T47D (cell line): ENCODE results near the gene SAP130.
"Not testable (repeated sequence)": the region's sequence is repeated elsewhere in the genome, so short reads cannot be mapped to it uniquely, and the experiment has no call there.

Experiments
- DNase-seq, 2 experiments: peaks; one replicate each; pipeline versions ENCODE4 v3.0.0 to v3.0.0-alpha.2; 2011 to 2012; ENCODE audit warnings: low read depth in 1 of 2, low spot score in 1 of 2
- JUND ChIP-seq: IDR thresholded peaks from 2 replicates; pipeline ENCODE4 v1.6.1; 2012; ENCODE audit warnings: low read depth
- in situ Hi-C: cut with HindIII; loops from 2 replicates; pipeline ENCODE4 v1.10.0; 2016; ENCODE audit warnings: low sequenced_read_pairs, low pct_unique_long_range_greater_than_20kb

The SAP130 gene

GRCh38 chr2:127932199-127932876 is 95.5 kb downstream of the SAP130 start:
- TF ChIP-seq JUND: no peak
- in situ Hi-C loops: no loop called here
- peak in 1 of 2 experiments; percentile 8 for DNase-seq

GRCh38 chr2:127929449-127929848 is 98.4 kb downstream of the SAP130 start:
- no peak for TF ChIP-seq JUND
- DNase-seq: no peak
- in situ Hi-C loops: no loop called here

- in situ Hi-C loops: no loop called here
Measured at GRCh38 chr2:127927384-127927783, 100.5 kb downstream of the SAP130 start.

GRCh38 chr2:127917916-127918315 is 109.9 kb downstream of the SAP130 start:
- in situ Hi-C loops: no loop called here
- no peak for DNase-seq
- no peak for TF ChIP-seq JUND

More at GRCh38 chr2:127927384-127927783, 100.5 kb downstream of the SAP130 start:
- TF ChIP-seq JUND: no peak
- DNase-seq: no peak

GRCh38 chr2:127913808-127914457 is 113.9 kb downstream of the SAP130 start:
- DNase-seq: peak in 1 of 2 experiments; percentile 29
- in situ Hi-C loops: no loop called here
- TF ChIP-seq JUND: no peak

DNA sequence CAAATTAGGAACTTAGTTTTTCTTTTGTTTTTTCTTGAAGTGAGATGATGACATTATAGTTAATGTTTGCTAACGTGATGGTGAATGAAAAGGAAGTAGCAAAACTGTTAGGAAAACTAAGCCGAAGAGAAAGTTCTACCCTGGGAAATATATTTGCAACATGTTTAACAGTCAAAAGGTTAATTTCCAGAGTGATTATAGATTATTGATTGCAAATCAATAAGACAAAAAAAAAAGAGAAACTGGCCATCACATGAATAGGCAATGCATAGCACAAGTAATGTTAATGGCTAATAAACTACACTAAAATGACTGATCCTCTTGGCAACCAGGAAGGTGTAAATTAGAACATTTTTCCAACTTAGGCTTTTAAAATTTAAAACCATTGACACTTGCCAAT is 116.1 kb downstream of the SAP130 start:
- no peak for TF ChIP-seq JUND
- no peak for DNase-seq
- in situ Hi-C loops: no loop called here

DNA sequence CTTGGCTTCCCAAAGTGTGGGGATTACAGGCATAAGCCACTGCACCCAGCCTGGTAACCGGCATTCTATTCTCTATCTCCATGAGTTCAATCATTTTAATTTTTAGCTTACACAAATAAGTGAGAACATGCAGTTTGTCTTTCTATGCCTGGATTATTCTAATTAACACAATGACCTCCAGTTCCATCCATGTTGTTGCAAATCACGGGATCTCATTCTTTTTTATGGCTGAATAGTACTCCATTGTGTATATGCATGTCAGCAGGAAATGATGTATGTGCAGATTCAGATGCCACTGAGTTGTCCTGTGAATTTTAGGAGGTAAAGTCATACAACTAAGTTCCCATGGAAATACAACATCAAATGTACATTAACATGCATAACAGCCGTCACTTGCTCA is 117.4 kb downstream of the SAP130 start:
- no peak for TF ChIP-seq JUND
- no peak for DNase-seq
- in situ Hi-C loops: no loop called here

- in situ Hi-C loops: no loop called here
- peak in 1 of 2 experiments; percentile 71 for DNase-seq
Measured at GRCh38 chr2:127909019-127909418, 118.8 kb downstream of the SAP130 start.

GRCh38 chr2:127907733-127908400 is 120.0 kb downstream of the SAP130 start:
- peak; percentile 7 to 67 for DNase-seq
- in situ Hi-C loops: not testable (repeated sequence)

More at GRCh38 chr2:127909019-127909418, 118.8 kb downstream of the SAP130 start:
- no peak for TF ChIP-seq JUND

GRCh38 chr2:127906206-127906926 is 121.5 kb downstream of the SAP130 start:
- DNase-seq: no peak
- TF ChIP-seq JUND: no peak
- in situ Hi-C loops: no loop called here

GRCh38 chr2:127901339-127902056 is 126.4 kb downstream of the SAP130 start:
- no peak for DNase-seq
- in situ Hi-C loops: no loop called here
- TF ChIP-seq JUND: no peak
